Adipocyte (in vitro differentiated cells): ENCODE results near the gene MBOAT2.

ENCODE experiments used
- DNase-seq: peaks from one replicate; pipeline ENCODE4 v3.0.0-alpha.2; 2015; ENCODE audit warnings: low read depth
- H3K27me3 ChIP-seq: replicated peaks from 2 replicates; pipeline ENCODE4 v1.7.0; 2013; ENCODE audit warnings: mild to moderate bottlenecking, low read length, moderate library complexity; ENCODE audit not compliant: control insufficient read depth, insufficient read depth
- H3K36me3 ChIP-seq: 2 replicates; pipeline ENCODE4 v1.7.0; 2013; ENCODE audit warnings: low read length, mild to moderate bottlenecking, moderate library complexity; ENCODE audit not compliant: control insufficient read depth, insufficient read depth, severe bottlenecking
- H3K4me1 ChIP-seq: 2 replicates; pipeline ENCODE4 v1.7.0; 2013; ENCODE audit warnings: mild to moderate bottlenecking, low read length, moderate library complexity; ENCODE audit not compliant: control insufficient read depth, insufficient read depth
- H3K4me3 ChIP-seq: 2 replicates; pipeline ENCODE4 v1.7.0; 2013; ENCODE audit warnings: mild to moderate bottlenecking, low read length, moderate library complexity
- H3K9ac ChIP-seq: 2 replicates; pipeline ENCODE4 v1.7.0; 2013; ENCODE audit warnings: mild to moderate bottlenecking, low read length, moderate library complexity
- H3K9me3 ChIP-seq: 2 replicates; pipeline ENCODE4 v1.7.0; 2013; ENCODE audit warnings: mild to moderate bottlenecking, low read length, moderate library complexity; ENCODE audit not compliant: control insufficient read depth

Gene MBOAT2

GRCh38 chr2:8836971-8837794, 166.3 kb downstream of the MBOAT2 start, which contains the start of gene KIDINS220:
TSS of gene KIDINS220 (minus strand) at chr2:8837613. CDS start at chr2:8827093, 10,520 bp downstream.
- peak within 1 kb of the TSS; percentile 88 for H3K4me3 ChIP-seq
- no peaks in the 10 kb centered on the region for H3K36me3 ChIP-seq
- peak; percentile 97 for DNase-seq
- no peaks in the 10 kb centered on the region for H3K27me3 ChIP-seq
- peaks cover 14% of the 10 kb centered on the region for H3K4me1 ChIP-seq
- no peaks in the 10 kb centered on the region for H3K9me3 ChIP-seq
- peak within 1 kb of the TSS; percentile 93 for H3K9ac ChIP-seq

GRCh38 chr2:8835279-8835678, 168.2 kb downstream of the MBOAT2 start:
- Histone ChIP-seq H3K4me3 (no peak overlapping the region), H3K27me3 (no peaks in the 10 kb centered on the region), H3K9ac (no peak overlapping the region), H3K36me3 (no peaks in the 10 kb centered on the region), H3K4me1 (peaks cover 14% of the 10 kb centered on the region), H3K9me3 (no peaks in the 10 kb centered on the region)
- no peak for DNase-seq

DNA sequence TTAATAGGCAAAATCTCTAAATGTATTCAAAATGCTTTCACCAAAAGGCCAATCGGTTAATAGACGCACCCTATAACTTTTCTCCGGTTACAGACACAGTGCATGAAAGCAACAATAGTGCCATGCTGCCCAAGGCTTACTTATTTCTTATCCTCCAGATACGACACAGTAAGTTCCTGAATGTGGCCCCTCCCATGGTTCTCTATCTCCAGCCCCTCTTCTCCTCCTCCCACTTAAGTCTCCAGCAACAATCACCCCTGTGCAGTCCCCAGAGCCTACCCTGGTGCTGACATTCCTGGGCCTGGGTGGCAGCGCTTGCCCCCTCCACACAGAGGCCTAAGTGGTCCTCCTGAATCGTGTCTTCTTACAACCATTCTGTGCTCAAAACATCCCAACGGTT, 169.6 kb downstream of the MBOAT2 start:
- Histone ChIP-seq H3K9ac (no peak overlapping the region), H3K4me1 (peaks cover 14% of the 10 kb centered on the region), H3K4me3 (no peak overlapping the region), H3K36me3 (no peaks in the 10 kb centered on the region), H3K27me3 (no peaks in the 10 kb centered on the region), H3K9me3 (no peaks in the 10 kb centered on the region)
- DNase-seq: no peak

DNA sequence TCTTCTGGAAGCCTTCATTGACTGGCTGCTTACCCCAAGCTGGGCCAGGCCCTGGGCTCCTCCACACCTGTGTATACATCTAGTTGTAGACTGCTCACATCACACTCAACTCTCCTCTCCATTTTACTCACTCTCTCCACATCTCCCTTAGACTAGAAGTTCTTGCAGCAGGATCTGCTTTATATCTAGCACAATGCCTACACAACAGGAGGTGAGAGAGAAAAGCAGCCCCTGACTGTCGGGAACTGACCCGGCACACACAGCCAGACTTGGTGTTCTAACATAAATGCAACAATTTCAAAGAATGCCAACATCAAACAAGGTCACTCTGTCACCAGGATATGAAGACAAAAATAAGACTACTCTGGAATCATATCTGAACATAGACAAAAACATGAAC, 172.0 kb downstream of the MBOAT2 start:
- H3K4me3 ChIP-seq: no peak overlapping the region

GRCh38 chr2:8827729-8828128, 175.8 kb downstream of the MBOAT2 start:
- Histone ChIP-seq H3K9ac (no peak overlapping the region), H3K4me3 (no peak overlapping the region), H3K36me3 (peaks cover 18% of the 10 kb centered on the region), H3K9me3 (no peaks in the 10 kb centered on the region), H3K27me3 (no peaks in the 10 kb centered on the region), H3K4me1 (no peaks in the 10 kb centered on the region)
- no peak for DNase-seq

More for the DNA sequence above, 172.0 kb downstream of the MBOAT2 start:
- H3K9me3 ChIP-seq: no peaks in the 10 kb centered on the region
- H3K4me1 ChIP-seq: peaks cover 13% of the 10 kb centered on the region
- no peak for DNase-seq
- no peaks in the 10 kb centered on the region for H3K27me3 ChIP-seq
- H3K9ac ChIP-seq: no peak overlapping the region
- H3K36me3 ChIP-seq: no peaks in the 10 kb centered on the region

- Histone ChIP-seq H3K9me3 (no peaks in the 10 kb centered on the region), H3K4me1 (peaks cover 15% of the 10 kb centered on the region), H3K9ac (peak overlapping the region; percentile 10), H3K27me3 (no peaks in the 10 kb centered on the region), H3K36me3 (peaks cover 43% of the 10 kb centered on the region), H3K4me3 (no peak overlapping the region)
- DNase-seq: peak; percentile 57
These were observed 181.3 kb downstream of the MBOAT2 start for GRCh38 chr2:8822218-8822617.

DNA sequence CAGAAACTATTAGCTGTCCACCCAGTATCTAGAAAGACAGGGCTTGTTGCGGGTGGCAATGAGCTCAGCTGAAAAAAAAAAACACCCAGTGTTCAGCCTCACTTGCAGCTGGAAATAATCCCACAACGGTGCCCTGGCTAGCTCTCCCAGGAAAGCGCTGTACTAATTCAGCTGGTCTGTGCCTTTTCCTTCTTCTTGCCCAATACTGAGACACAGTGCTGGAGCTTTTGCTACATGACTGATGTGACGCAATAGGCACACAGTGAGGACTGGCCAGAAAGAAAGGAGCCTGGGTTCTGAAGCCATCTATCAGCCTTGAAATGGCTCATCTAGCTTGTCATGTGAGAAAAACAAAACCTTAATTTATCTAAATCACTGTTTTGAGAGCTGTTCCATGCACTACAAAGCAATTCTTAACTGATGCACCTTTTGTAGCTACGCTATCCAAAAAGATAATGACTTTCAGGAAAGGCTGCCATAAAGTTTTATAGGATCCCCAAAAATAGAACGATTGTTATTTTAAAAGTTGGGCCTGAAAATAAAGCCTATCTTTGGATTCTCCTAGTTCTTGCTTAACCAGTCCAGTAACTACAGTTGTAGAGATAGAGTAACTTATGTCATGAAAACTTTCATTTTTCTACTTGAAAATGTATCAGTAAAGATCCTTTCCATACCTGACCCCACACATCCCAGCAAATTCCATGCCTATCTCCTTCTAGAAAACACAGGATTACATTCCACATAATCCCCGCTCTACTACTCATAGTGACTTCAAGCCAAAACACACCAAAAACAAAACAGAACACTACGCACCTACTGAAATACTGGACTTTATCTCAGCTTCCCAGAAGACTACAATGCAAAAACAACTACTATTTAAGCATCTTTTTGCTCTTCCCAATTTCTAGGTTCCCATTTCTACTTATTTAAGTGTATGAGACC, 181.9 kb downstream of the MBOAT2 start:
- H3K4me1 ChIP-seq: peaks cover 15% of the 10 kb centered on the region
- H3K9me3 ChIP-seq: no peaks in the 10 kb centered on the region
- peaks cover 47% of the 10 kb centered on the region for H3K36me3 ChIP-seq
- H3K4me3 ChIP-seq: peak overlapping the region; percentile 36
- peak; percentile 90 for DNase-seq
- H3K27me3 ChIP-seq: no peaks in the 10 kb centered on the region
- H3K9ac ChIP-seq: peak overlapping the region; percentile 10

DNA sequence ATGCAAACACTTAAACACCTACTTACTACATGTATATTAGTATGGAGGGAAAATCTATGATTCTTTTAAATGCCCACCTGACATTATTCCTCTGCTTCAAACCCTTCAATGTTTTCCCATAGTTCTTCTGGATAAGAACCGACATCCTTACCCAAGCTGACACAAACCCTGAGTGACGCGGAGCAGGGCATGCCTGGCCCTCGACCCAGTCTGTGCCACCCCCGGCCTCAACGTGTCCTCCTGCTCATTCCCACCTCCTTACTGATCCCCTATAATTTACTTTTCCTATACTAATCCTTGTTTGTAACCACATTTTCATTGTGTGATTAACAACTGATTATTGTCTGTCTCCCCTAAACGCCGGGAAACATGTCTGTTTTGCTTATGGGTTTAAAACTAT, 183.5 kb downstream of the MBOAT2 start:
- no peak for DNase-seq
- H3K4me1 ChIP-seq: peaks cover 15% of the 10 kb centered on the region
- no peaks in the 10 kb centered on the region for H3K27me3 ChIP-seq
- H3K9ac ChIP-seq: no peak overlapping the region
- H3K36me3 ChIP-seq: peaks cover 49% of the 10 kb centered on the region
- H3K4me3 ChIP-seq: no peak overlapping the region
- H3K9me3 ChIP-seq: no peaks in the 10 kb centered on the region

DNA sequence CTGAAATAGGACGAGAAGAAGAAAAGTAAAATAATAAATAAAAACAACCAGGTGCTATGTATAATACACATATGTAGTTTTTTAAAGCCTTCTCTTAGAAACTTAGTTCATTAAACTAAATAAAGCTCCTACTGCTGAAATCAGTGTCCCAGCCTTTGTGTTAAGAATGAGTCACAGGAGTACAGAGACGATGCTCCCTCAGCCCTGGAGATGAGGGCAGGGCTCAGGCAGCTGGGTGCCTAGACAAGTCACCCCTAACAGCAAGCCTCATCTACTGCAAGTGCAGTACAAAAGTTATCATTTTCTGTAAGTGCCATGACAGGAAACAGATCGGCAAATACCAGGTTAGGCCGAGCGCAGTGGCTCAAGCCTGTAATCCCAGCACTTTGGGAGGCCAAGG, 184.3 kb downstream of the MBOAT2 start:
- H3K36me3 ChIP-seq: peaks cover 49% of the 10 kb centered on the region
- H3K4me3 ChIP-seq: no peak overlapping the region
- H3K9ac ChIP-seq: no peak overlapping the region
- peak; percentile 19 for DNase-seq
- H3K4me1 ChIP-seq: peaks cover 15% of the 10 kb centered on the region
- H3K9me3 ChIP-seq: no peaks in the 10 kb centered on the region
- H3K27me3 ChIP-seq: no peaks in the 10 kb centered on the region

DNA sequence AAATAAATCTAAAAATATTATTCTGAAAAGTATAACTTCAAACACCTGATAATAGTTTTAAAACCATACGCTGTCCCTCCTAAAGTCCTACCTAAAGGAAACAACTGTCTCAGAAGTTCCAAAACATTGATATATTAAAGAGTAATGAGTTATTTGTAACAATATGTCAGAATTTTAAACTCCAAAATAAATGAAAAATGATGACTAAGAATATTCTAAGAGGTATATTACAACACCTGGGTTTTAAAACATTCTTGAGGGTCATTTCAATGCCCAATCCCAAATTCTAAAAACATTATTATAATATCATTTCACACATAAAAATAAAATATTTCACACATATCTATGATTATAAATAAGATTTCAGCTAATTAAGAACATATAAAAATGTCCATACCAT, 186.3 kb downstream of the MBOAT2 start:
- peaks cover 56% of the 10 kb centered on the region for H3K36me3 ChIP-seq
- DNase-seq: no peak
- no peaks in the 10 kb centered on the region for H3K27me3 ChIP-seq
- no peak overlapping the region for H3K9ac ChIP-seq
- H3K9me3 ChIP-seq: no peaks in the 10 kb centered on the region
- H3K4me1 ChIP-seq: peaks cover 13% of the 10 kb centered on the region
- H3K4me3 ChIP-seq: no peak overlapping the region
